ENCODE results near the gene PAEP. TPM values are rescaled to one million over a fixed set of nuclear protein-coding genes. Genes with fewer than 3 reads are reported as not detected.
"Not testable (repeated sequence)": the region's sequence is repeated elsewhere in the genome, so short reads cannot be mapped to it uniquely, and the experiment has no call there.

Gene PAEP
- total RNA-seq, 1 donor from 2014 or later: not detected

DNA sequence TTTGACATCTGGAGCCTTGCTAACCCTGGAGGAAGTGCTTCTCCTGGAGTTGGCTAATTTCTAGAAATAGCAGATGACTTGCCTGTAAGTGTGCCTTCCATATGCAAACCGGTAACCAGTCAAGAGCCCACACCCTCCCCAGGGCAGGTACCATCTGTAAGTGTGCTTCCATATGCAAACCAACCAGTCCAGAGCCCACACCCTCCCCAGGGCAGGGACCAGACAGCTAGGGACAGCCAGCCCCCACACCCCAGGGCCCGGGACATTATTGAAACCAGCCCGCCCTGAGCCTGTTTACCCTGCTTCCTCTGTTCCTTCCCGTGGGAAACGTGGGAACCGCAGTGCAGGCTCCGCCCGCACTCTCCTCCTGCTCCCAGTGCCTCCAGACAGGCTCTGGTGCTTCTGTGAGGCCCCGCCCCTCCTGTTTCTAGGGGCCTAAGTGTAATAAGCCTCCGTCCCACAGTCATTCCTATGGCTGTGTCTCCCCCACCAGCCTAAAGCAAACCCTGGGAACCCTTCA lies 27.3 kb upstream of the PAEP start:
- DNase-seq; H3K27ac Mint-ChIP-seq; H3K9me3 Mint-ChIP-seq; H3K4me1 Mint-ChIP-seq; intact Hi-C loops (cut with micrococcal nuclease); H3K36me3 Mint-ChIP-seq (ENCODE audit: low read depth); H3K4me3 Mint-ChIP-seq: not testable (repeated sequence)
- peaks cover 18% of the 10 kb centered on the region for H3K27me3 Mint-ChIP-seq

DNA sequence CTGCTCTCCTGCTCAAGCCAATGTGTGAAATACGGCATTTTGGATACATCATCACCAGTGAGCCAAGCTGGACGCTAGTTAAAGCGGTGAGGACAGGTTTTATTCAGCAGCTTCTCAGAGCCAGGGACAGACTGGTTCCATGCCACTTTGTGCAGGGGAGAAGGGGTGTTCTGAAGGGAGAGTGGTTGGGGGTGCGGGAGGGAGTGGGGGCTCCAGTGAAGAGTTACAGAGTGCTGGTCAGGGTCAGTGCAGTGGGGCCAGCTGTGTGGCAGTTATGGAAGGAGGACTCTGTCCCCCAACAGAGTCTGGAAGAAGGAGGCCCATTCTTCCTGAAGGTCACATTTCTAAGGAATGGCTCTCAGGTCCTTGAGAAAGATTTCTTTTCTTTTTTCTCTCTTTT lies 26.7 kb upstream of the PAEP start:
- DNase-seq; H3K27ac Mint-ChIP-seq; intact Hi-C loops (cut with micrococcal nuclease); H3K4me1 Mint-ChIP-seq; H3K9me3 Mint-ChIP-seq; H3K4me3 Mint-ChIP-seq; H3K36me3 Mint-ChIP-seq (ENCODE audit: low read depth): not testable (repeated sequence)
- H3K27me3 Mint-ChIP-seq: peaks cover 19% of the 10 kb centered on the region

DNA sequence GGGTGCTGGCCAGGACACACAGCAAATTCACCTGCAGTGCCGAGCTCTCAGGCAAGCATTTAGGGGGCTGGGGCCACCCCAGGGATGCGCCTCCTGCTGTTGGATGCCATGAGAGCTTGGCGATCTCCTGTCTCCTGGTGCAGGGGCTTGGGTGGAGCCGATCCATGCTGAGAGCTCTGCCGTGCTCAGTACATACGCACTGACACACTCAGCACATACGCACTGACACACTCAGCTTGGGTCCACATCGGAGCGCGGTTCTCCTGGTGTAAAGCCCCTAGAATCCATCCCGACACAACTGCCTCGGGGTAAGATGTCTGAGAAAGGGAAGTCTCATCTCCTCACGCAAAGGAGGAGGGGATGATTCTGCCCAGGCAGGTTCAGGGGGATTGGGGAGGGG lies 25.9 kb upstream of the PAEP start:
- intact Hi-C loops (cut with micrococcal nuclease); H3K9me3 Mint-ChIP-seq; H3K4me1 Mint-ChIP-seq; H3K36me3 Mint-ChIP-seq (ENCODE audit: low read depth); DNase-seq; H3K27ac Mint-ChIP-seq; H3K4me3 Mint-ChIP-seq: not testable (repeated sequence)
- H3K27me3 Mint-ChIP-seq: peaks cover 19% of the 10 kb centered on the region

DNA sequence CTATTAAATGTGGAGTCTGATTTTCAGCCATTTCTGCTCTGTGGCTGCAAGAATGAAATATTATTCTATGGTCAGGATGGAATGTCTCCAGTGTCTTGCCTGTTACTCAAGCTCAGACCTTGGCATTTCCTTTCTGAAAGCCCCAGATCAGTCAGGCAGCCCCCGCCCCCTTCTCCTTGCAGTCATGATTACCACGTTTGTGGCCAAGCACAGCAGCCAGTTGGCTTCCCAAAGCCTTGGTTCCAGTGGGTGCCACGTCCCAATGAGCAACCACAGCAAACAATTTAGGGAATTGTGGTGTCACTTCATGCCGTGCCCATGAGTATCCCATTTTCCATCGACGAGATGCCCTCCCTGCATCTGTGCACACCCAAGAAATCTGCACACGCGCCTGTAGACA lies 25.3 kb upstream of the PAEP start:
- H3K27me3 Mint-ChIP-seq: peaks cover 19% of the 10 kb centered on the region
- no peaks in the 10 kb centered on the region for H3K9me3 Mint-ChIP-seq
- intact Hi-C loops (cut with micrococcal nuclease): no loop called here
- H3K4me3 Mint-ChIP-seq: no peak overlapping the region
- no peak overlapping the region for H3K27ac Mint-ChIP-seq
- no peaks in the 10 kb centered on the region for H3K4me1 Mint-ChIP-seq
- no peak for DNase-seq
- no peaks in the 10 kb centered on the region for H3K36me3 Mint-ChIP-seq (ENCODE audit: low read depth)

DNA sequence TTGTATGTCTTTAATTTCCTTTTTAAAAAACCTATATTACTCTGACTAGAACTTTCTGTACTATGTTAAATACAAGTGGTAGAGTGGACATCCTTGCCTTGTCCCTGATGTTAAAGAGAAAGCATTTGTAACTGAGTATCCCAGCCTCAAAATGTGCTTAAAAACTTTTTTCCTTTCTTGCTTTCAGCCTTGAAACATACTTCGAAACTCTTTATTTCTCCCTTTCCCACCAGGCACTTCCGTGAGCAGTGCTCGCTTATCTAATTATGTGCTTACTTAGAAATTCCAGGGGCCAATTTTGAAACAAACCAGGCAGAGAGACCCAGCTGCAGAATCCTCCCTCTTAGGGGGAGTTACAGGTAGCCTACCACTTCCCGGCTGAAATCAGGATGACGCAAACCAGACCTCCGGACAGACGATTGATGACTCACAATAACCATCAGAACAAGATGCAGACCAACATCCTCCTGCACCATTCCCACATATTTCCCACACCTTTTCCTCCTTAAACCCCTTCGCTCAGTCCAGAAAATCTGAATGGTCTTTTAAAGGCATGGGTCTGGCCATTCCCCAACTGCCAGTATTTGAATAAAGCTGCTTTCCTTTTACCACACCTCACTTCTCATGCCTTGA lies 18.2 kb upstream of the PAEP start:
- H3K27ac Mint-ChIP-seq; H3K9me3 Mint-ChIP-seq; H3K36me3 Mint-ChIP-seq (ENCODE audit: low read depth); H3K4me1 Mint-ChIP-seq; intact Hi-C loops (cut with micrococcal nuclease); H3K4me3 Mint-ChIP-seq; DNase-seq: not testable (repeated sequence)
- H3K27me3 Mint-ChIP-seq: peaks cover 13% of the 10 kb centered on the region

DNA sequence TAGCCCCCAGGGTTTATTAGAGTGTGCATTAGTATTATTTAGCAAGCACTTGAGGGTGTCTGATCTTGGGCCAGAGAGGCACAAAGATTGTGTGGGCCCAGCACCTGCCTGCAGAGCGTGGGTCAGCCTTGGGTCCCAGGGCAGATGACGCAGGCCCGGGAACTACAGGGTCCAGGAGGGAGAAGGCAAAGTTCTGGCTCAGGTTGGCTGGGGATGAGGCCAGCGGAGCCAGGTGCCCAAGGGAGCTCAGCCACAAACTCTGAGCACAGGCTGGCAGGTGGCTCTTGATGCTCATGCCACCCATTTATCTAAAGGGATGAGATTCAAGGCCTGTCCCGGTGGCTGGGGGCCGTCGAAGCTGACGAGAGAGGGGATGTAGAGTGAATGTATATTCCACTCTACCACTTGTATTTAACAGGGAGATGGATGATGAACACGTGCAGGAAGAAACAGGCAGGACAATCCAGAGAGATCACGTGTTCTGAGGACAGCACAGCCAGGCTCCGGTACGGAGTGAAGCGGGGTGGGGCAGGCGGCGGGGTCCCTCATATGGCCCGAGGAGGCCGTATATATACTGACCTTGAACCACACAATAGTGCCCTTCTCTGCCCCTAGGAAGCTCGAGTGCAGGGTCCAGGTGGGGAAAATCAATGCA lies 16.4 kb upstream of the PAEP start:
- H3K36me3 Mint-ChIP-seq (ENCODE audit: low read depth): no peaks in the 10 kb centered on the region
- DNase-seq: no peak
- peaks cover 10% of the 10 kb centered on the region for H3K27me3 Mint-ChIP-seq
- intact Hi-C loops (cut with micrococcal nuclease): no loop called here
- no peaks in the 10 kb centered on the region for H3K9me3 Mint-ChIP-seq
- no peak overlapping the region for H3K27ac Mint-ChIP-seq
- H3K4me3 Mint-ChIP-seq: no peak overlapping the region
- H3K4me1 Mint-ChIP-seq: no peaks in the 10 kb centered on the region

DNA sequence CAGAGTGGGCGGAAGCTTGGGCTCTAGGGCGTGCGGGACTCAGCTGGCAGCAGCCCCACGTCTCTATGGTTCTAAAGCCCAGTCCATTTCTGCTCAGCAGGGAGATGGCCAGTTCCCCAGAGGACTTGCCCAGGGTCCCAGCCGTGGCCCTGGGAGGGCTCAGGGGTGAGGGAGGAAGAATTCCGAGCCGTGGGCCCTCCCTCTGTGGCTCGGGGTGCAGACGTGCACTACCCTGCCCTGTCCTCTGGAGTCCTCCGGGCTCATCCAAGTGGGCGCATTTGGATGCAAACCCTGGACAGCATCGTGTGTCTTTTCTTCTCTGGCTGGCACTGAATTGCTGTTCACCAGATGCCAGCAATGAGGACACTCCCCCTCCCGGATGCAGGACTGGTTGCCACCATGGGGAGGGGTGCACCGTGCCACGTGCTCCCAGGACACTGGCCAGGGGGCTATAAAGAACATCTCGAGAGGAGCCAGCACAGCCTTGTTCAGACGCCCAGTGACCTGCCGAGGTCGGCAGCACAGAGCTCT lies 15.8 kb upstream of the PAEP start, which contains the start of gene OBP2A:
Gene OBP2A, plus strand, starts transcription at position 481 of the 531 bp plus-strand sequence. CDS start 55 bp downstream, outside the sequence.
- H3K4me3 Mint-ChIP-seq; H3K4me1 Mint-ChIP-seq; intact Hi-C loops (cut with micrococcal nuclease); DNase-seq; H3K9me3 Mint-ChIP-seq; H3K36me3 Mint-ChIP-seq (ENCODE audit: low read depth); H3K27ac Mint-ChIP-seq: not testable (repeated sequence)
- H3K27me3 Mint-ChIP-seq: peaks cover 10% of the 10 kb centered on the region

DNA sequence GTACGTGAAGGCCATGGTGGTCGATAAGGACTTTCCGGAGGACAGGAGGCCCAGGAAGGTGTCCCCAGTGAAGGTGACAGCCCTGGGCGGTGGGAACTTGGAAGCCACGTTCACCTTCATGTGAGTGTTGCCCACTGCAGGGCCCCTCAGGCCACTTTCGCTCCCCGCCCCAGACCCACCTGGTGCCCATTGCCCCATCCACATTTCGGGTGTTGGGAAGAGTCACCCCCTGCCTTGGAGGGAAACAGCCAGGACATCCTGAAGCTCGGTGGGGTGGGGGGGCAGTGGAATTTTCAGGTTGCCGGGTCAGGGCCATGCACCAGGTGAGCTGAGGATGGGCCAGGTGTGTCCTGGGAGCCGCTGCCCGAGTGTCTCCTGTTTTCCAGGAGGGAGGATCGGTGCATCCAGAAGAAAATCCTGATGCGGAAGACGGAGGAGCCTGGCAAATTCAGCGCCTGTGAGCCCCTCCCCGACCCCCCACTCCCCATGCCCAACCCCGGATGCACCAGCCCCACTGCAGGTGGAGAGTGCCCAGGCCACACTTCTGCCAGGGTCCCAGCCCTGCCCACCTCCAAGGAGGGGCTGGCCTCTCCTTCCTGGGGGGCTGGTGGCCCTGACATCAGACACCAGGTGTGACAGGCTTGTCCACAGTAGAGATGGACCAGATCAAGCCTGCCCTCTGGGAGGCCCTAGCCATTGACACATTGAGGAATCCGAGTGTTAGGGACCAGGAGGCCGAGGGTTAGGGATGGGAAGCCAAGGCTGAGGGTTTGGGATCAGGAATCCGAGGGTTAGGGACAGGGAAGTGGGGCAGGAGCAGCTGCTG lies 14.6 kb upstream of the PAEP start:
- H3K4me1 Mint-ChIP-seq; H3K9me3 Mint-ChIP-seq; H3K27ac Mint-ChIP-seq; H3K36me3 Mint-ChIP-seq (ENCODE audit: low read depth); H3K4me3 Mint-ChIP-seq; intact Hi-C loops (cut with micrococcal nuclease); DNase-seq: not testable (repeated sequence)
- H3K27me3 Mint-ChIP-seq: peaks cover 10% of the 10 kb centered on the region

DNA sequence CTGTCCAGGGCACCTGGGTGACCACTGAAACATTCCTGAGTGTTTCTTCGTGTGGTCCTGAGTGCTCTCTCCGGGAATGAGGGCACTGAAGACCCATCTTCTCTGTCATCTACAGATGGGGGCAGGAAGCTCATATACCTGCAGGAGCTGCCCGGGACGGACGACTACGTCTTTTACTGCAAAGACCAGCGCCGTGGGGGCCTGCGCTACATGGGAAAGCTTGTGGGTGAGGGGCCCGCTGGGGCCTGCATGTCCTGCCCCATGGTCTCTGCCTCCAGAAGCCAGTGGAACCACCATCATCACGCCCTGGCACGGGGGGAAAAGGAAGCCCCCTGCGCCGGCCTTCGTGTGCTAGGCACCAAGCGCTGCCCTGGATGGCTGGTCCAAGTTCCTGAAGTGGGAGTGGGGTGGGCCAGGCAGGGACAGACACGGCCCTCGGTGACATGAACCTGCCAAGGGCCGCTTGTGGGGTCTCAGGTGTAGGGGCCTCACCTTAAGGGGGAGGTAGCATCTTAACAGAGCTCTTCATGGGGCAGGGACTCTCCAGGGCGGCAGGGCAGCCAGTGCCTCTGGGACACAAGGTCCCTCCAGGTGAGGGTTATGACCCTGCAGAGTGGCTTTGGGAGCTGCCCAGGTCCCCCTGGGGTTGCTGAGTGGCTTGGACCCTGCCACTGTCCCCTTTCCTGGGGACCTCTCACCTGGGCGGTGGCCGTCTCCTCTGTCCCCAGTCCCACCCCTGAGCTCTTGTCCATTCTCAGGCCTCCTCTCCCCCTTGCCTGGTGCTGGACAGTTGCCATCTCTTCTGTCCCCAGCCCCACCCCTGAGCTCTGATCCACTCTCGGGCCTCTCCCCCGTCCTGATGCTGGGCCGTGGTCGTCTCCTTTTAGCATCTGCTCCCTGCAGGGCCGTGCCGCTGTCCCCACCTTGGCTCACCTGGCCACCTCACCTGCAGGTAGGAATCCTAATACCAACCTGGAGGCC lies 13.5 kb upstream of the PAEP start:
- Mint-ChIP-seq H3K4me3 (no peak overlapping the region), H3K4me1 (no peaks in the 10 kb centered on the region), H3K9me3 (no peaks in the 10 kb centered on the region), H3K36me3 (ENCODE audit: low read depth) (no peaks in the 10 kb centered on the region), H3K27me3 (peaks cover 4% of the 10 kb centered on the region), H3K27ac (no peak overlapping the region)
- no peak for DNase-seq
- intact Hi-C loops (cut with micrococcal nuclease): no loop called here

DNA sequence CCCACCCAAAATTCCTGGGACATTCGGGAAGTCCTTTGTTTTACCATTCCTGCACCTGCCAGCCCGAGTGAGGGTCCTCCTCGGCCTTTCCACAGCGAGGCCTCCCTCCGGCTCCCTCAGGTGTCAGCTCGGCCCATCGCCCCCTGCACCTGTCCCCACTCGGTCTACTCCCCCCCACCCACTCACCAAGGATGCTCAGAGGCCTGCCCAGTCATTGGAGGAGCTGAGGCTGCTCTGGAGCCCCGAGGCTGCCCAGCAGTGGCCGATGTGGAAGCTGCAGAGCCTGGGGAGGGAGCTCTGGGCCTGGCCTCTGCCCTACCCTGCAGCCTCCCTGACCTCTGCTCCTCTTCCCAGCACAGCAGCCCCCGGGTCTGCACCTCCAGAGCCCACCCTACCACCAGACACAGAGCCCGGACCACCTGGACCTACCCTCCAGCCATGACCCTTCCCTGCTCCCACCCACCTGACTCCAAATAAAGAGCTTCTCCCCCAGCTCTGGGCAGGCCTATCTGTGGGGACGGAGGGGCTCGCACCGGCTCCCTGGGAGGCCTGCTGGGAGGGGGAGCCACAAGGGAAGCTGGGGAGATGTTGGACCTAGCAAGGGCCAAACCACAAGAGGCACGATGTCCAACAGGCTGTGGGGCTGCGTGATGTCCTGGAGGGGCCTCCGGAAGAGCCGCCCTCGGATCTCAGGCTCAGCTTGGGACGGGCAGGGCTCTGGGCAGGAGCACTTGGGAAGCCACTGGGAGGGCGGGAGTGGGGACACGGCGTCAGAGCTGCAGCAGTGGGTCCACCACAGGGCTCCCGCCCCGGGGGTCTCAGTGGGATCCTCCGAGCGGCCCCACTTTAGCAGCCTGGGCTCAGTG lies 11.8 kb upstream of the PAEP start:
- intact Hi-C loops (cut with micrococcal nuclease); H3K4me1 Mint-ChIP-seq; H3K27ac Mint-ChIP-seq; DNase-seq; H3K27me3 Mint-ChIP-seq; H3K9me3 Mint-ChIP-seq; H3K36me3 Mint-ChIP-seq (ENCODE audit: low read depth); H3K4me3 Mint-ChIP-seq: not testable (repeated sequence)

DNA sequence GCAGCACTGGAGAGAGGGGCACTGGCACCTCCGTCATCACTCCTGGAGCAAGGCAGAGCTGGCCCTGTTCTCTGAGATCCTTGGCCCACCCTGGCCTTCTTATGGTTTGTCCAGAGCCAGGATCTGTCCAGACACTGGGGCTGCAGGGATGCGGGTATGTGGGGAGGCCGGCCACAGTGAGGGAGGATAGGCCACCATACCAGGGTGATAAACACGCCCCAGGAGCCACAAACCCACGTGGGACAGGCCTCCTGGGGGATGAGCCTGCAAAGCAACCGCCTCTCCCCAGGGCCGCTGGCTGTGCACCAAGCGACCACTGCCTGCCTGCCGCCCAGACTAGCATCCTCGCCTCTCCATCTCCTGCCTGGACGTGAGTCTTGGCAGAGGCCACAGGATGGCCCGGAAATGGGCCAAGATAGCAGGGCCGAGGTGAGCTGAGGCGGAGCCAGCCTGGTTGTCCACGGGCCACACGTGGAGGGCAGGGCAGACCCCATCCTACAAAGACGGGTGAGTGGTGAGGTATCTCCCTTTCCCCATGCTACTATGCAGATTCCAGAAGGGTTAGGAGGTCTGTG lies 11.1 kb upstream of the PAEP start:
- H3K27ac Mint-ChIP-seq: no peak overlapping the region
- no peak overlapping the region for H3K4me3 Mint-ChIP-seq
- H3K4me1 Mint-ChIP-seq: no peaks in the 10 kb centered on the region
- no peaks in the 10 kb centered on the region for H3K9me3 Mint-ChIP-seq
- intact Hi-C loops (cut with micrococcal nuclease): no loop called here
- H3K27me3 Mint-ChIP-seq: no peaks in the 10 kb centered on the region
- DNase-seq: no peak
- H3K36me3 Mint-ChIP-seq (ENCODE audit: low read depth): no peaks in the 10 kb centered on the region

DNA sequence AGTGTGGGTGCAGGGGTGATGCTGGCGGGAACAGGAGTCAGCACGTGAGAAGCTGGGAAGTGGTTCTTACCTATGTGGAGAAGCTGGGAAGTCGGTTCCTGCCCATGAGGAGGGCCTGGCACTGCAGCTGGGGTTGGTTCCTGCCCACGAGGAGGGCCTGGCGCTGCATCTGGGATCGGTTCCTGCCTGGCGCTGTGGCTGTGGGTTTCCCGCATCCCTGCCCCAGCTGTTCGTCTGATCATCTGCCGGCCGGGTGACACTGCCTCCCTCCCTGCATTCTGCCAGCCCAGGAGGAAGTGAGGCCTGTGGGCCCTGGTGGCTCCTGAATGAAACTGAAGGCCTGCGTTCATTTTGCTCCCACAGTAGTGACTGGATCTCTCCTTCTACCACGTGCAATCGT lies 10.5 kb upstream of the PAEP start:
- no peaks in the 10 kb centered on the region for H3K4me1 Mint-ChIP-seq
- intact Hi-C loops (cut with micrococcal nuclease): no loop called here
- no peak for DNase-seq
- H3K27me3 Mint-ChIP-seq: no peaks in the 10 kb centered on the region
- H3K36me3 Mint-ChIP-seq (ENCODE audit: low read depth): no peaks in the 10 kb centered on the region
- H3K27ac Mint-ChIP-seq: no peak overlapping the region
- no peak overlapping the region for H3K4me3 Mint-ChIP-seq
- no peaks in the 10 kb centered on the region for H3K9me3 Mint-ChIP-seq
